Memory B cell (primary cell): ENCODE measurements around the gene ARFRP1.

Experiments
- ATAC-seq: fragments of 150-1000 bp; cut with Tn5 transposase; 2 replicates; pipeline ENCODE4 v1.10.0; 2021; ENCODE audit warnings: low read depth, mild to moderate bottlenecking, moderate library complexity
- DNase-seq, 2 donors: peaks; one replicate each; pipeline ENCODE4 v3.0.0; 2022; ENCODE audit warnings: low spot score in 2 of 2
- H3K27ac Mint-ChIP-seq: one replicate; pipeline ENCODE4 v1.8.0; 2022; ENCODE audit warnings: mild to moderate bottlenecking, moderate library complexity, mixed read lengths
- H3K27me3 Mint-ChIP-seq: one replicate; pipeline ENCODE4 v1.8.0; 2022; ENCODE audit warnings: mixed read lengths
- H3K36me3 Mint-ChIP-seq: one replicate; pipeline ENCODE4 v1.8.0; 2022; ENCODE audit warnings: mild to moderate bottlenecking, mixed read lengths
- H3K4me1 Mint-ChIP-seq: one replicate; pipeline ENCODE4 v1.8.0; 2022; ENCODE audit warnings: mixed read lengths
- H3K4me3 Mint-ChIP-seq: one replicate; pipeline ENCODE4 v1.8.0; 2022; ENCODE audit warnings: mild to moderate bottlenecking, moderate library complexity, mixed read lengths
- H3K9me3 Mint-ChIP-seq: one replicate; pipeline ENCODE4 v1.8.0; 2022; ENCODE audit warnings: mixed read lengths

The ARFRP1 gene

GRCh38 chr20:63738687-63739129, 30.9 kb upstream of the ARFRP1 start:
- DNase-seq: no peak

GRCh38 chr20:63737945-63738686, 30.3 kb upstream of the ARFRP1 start:
- no peaks in the 10 kb centered on the region for H3K9me3 Mint-ChIP-seq
- no peaks in the 10 kb centered on the region for H3K27me3 Mint-ChIP-seq
- DNase-seq (peak in 1 of 2 donors; percentile 51), ATAC-seq (peak; percentile 18)
- H3K4me3 Mint-ChIP-seq: peak overlapping the region; percentile 66
- peaks cover 10% of the 10 kb centered on the region for H3K4me1 Mint-ChIP-seq
- H3K27ac Mint-ChIP-seq: no peak overlapping the region
- peaks cover 9% of the 10 kb centered on the region for H3K36me3 Mint-ChIP-seq

More at GRCh38 chr20:63738687-63739129, 30.9 kb upstream of the ARFRP1 start:
- Mint-ChIP-seq H3K27ac (no peak overlapping the region), H3K4me1 (peaks cover 10% of the 10 kb centered on the region), H3K36me3 (peaks cover 7% of the 10 kb centered on the region), H3K27me3 (no peaks in the 10 kb centered on the region), H3K4me3 (peak overlapping the region; percentile 66), H3K9me3 (no peaks in the 10 kb centered on the region)
- no peak for ATAC-seq

DNA sequence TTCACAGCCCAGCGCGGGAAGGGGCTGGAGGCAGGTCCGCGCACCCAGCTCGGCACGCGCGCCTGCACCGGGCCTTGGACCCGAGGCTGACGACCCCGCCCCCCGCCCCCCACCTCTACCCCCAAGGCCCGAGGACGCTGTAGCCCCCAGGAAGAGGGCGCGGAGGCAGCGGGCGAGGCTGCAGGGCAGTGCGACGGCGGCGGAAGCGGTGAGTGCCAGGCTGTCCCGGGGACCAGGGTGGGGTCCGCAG, 29.8 kb upstream of the ARFRP1 start:
- no peaks in the 10 kb centered on the region for H3K9me3 Mint-ChIP-seq
- no peak overlapping the region for H3K27ac Mint-ChIP-seq
- DNase-seq: no peak
- peaks cover 10% of the 10 kb centered on the region for H3K4me1 Mint-ChIP-seq
- H3K27me3 Mint-ChIP-seq: no peaks in the 10 kb centered on the region
- H3K36me3 Mint-ChIP-seq: peaks cover 9% of the 10 kb centered on the region
- peak overlapping the region; percentile 86 for H3K4me3 Mint-ChIP-seq
- no peak for ATAC-seq

- peak; percentile 46 for ATAC-seq
- Mint-ChIP-seq H3K4me1 (peaks cover 10% of the 10 kb centered on the region), H3K9me3 (no peaks in the 10 kb centered on the region), H3K27ac (peak overlapping the region; percentile 13), H3K4me3 (peak overlapping the region; percentile 86), H3K27me3 (no peaks in the 10 kb centered on the region), H3K36me3 (peaks cover 9% of the 10 kb centered on the region)
- peak; percentile 38 to 54 for DNase-seq
Observed at GRCh38 chr20:63736893-63737694, 29.3 kb upstream of the ARFRP1 start.

- Mint-ChIP-seq H3K4me3 (peak within 1 kb of the TSS; percentile 86), H3K27ac (peak within 1 kb of the TSS; percentile 13), H3K36me3 (peaks cover 9% of the 10 kb centered on the region), H3K4me1 (peaks cover 10% of the 10 kb centered on the region), H3K27me3 (no peaks in the 10 kb centered on the region), H3K9me3 (no peaks in the 10 kb centered on the region)
- peak; percentile 62 for ATAC-seq
- peak; percentile 51 to 57 for DNase-seq
Observed at GRCh38 chr20:63735859-63736718, 28.3 kb upstream of the ARFRP1 start, which contains the start of gene LIME1. Gene LIME1, plus strand, starts transcription at chr20:63736664. Its CDS starts 886 bp downstream, at chr20:63737550.

- Mint-ChIP-seq H3K4me3 (peak overlapping the region; percentile 86), H3K4me1 (peaks cover 12% of the 10 kb centered on the region), H3K9me3 (no peaks in the 10 kb centered on the region), H3K27ac (no peak overlapping the region), H3K27me3 (no peaks in the 10 kb centered on the region), H3K36me3 (peaks cover 9% of the 10 kb centered on the region)
- DNase-seq: no peak
- no peak for ATAC-seq
Observed at GRCh38 chr20:63734946-63735858, 27.4 kb upstream of the ARFRP1 start.

DNA sequence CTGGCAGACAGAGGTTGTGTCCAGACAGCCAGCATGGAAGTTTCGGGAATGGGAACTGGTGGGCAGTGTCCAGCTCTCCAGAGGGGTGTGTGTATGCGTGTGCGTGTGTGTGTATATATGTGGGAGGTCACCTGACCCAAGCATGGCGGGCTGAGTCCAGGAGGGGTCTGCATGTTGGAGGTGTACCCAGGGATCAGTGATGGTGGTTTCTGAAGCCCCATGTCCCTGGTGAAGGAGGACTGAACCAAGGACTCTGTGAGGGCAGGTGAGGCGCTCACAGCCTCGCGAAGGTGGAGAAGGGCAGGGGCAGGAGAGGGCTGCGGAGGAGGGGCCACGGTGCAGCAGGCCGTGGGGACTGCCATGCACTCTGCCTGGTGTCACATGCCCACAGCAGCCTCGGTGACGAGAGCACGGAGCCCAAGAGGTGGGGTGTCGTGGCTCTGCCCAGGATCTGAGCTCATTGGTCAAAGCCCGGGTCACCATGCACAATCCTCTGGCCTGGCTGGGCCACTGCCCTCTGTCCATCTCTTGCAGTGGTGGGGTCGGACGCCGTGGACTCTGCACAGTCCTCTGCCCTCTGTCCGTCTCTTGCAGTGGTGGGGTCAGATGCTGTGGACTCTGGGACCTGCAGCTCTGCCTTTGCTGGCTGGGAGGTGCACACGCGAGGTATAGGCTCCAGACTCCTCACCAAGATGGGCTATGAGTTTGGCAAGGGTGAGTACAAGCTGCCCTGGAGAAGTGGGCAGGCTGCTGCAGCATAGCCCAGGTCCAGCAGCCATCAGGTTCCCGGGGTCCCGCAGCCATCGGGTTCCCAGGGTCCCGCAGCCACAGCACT, 26.6 kb upstream of the ARFRP1 start:
- ATAC-seq (no peak), DNase-seq (no peak)
- Mint-ChIP-seq H3K9me3 (no peaks in the 10 kb centered on the region), H3K36me3 (peaks cover 9% of the 10 kb centered on the region), H3K27ac (no peak overlapping the region), H3K4me3 (no peak overlapping the region), H3K4me1 (peaks cover 19% of the 10 kb centered on the region), H3K27me3 (no peaks in the 10 kb centered on the region)

- peaks cover 23% of the 10 kb centered on the region for H3K4me1 Mint-ChIP-seq
- peaks cover 9% of the 10 kb centered on the region for H3K36me3 Mint-ChIP-seq
- no peaks in the 10 kb centered on the region for H3K27me3 Mint-ChIP-seq
- no peak overlapping the region for H3K4me3 Mint-ChIP-seq
- no peak for ATAC-seq
- H3K9me3 Mint-ChIP-seq: no peaks in the 10 kb centered on the region
- H3K27ac Mint-ChIP-seq: no peak overlapping the region
- DNase-seq: no peak
Observed at GRCh38 chr20:63733579-63734081, 25.9 kb upstream of the ARFRP1 start.

GRCh38 chr20:63733117-63733516, 25.3 kb upstream of the ARFRP1 start:
- Mint-ChIP-seq H3K27me3 (no peaks in the 10 kb centered on the region), H3K4me1 (peaks cover 29% of the 10 kb centered on the region), H3K27ac (no peak overlapping the region), H3K36me3 (peaks cover 12% of the 10 kb centered on the region), H3K9me3 (no peaks in the 10 kb centered on the region), H3K4me3 (no peak overlapping the region)
- no peak for DNase-seq
- no peak for ATAC-seq

DNA sequence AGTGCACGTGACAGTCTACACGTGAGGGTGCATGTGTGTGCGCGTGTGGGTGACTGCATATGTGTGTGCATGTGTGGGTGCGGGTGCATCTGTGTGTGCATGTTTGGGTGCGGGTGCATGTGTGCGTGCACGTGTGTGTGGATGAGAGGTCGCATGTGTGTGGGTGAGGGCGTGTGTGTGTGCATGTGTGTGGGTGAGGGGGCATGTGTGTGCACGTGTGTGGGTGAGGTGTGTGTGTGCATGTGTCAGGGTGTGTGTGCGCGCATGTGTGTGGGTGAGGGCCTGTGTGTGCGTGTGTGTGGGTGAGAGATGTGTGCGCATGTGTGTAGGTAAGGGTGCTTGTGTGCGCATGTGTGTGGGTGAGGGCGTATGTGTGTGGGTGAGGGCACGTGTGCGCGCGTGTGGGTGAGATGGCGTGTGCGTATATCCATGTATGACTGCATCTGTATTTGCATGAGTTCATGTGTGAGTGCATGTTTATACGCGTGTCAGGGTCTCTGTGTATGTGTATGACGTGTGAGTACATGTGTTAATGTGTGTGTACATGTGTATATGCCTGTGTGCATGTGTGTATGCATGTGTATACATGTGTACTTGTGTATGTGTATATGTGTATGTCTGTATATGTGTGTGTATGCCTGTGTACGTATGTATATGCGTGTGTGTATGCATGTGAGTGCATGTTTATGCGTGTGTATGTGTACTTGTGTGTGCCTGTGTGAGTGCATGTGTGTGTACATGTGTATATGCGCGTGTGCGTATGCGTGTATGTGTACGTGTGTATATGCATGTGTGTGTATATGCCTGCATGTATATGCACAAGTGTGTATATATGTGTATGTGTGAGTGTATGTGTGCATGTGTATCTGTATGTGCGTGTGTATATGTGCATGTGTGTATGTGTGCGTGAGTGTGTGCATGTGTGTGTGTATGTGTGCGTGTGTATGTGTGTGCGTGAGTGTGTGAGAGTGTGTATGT, 24.6 kb upstream of the ARFRP1 start:
- DNase-seq: no peak

GRCh38 chr20:63731410-63731809, 23.6 kb upstream of the ARFRP1 start:
- peaks cover 15% of the 10 kb centered on the region for H3K36me3 Mint-ChIP-seq
- no peaks in the 10 kb centered on the region for H3K9me3 Mint-ChIP-seq
- ATAC-seq (no peak), DNase-seq (no peak)
- no peak overlapping the region for H3K4me3 Mint-ChIP-seq
- no peak overlapping the region for H3K27ac Mint-ChIP-seq
- H3K4me1 Mint-ChIP-seq: peaks cover 32% of the 10 kb centered on the region
- no peaks in the 10 kb centered on the region for H3K27me3 Mint-ChIP-seq

More for the DNA sequence above, 24.6 kb upstream of the ARFRP1 start:
- Mint-ChIP-seq H3K27me3 (no peaks in the 10 kb centered on the region), H3K36me3 (peaks cover 12% of the 10 kb centered on the region), H3K9me3 (no peaks in the 10 kb centered on the region), H3K4me1 (peaks cover 29% of the 10 kb centered on the region), H3K27ac (no peak overlapping the region), H3K4me3 (no peak overlapping the region)
- no peak for ATAC-seq
